VCaP (cell line): ENCODE results near the gene WASHC3.
A peak's percentile ranks its signal among the peaks of the same experiment; 100 is the strongest.
"Not testable (repeated sequence)": the region's sequence is repeated elsewhere in the genome, so short reads cannot be mapped to it uniquely, and the experiment has no call there.

Experiments
- H3K27ac ChIP-seq: fragments of 450-650 bp; 2 replicates; pipeline ENCODE4 v1.5.1; 2017
- TF ChIP-seq, protein P1 (sequence below): fragments of 450-650 bp; conservative IDR thresholded peaks from 2 replicates; pipeline ENCODE4 v1.5.1; 2017; ENCODE audit warnings: mild to moderate bottlenecking, moderate library complexity

The WASHC3 gene, protein sequence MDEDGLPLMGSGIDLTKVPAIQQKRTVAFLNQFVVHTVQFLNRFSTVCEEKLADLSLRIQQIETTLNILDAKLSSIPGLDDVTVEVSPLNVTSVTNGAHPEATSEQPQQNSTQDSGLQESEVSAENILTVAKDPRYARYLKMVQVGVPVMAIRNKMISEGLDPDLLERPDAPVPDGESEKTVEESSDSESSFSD

DNA sequence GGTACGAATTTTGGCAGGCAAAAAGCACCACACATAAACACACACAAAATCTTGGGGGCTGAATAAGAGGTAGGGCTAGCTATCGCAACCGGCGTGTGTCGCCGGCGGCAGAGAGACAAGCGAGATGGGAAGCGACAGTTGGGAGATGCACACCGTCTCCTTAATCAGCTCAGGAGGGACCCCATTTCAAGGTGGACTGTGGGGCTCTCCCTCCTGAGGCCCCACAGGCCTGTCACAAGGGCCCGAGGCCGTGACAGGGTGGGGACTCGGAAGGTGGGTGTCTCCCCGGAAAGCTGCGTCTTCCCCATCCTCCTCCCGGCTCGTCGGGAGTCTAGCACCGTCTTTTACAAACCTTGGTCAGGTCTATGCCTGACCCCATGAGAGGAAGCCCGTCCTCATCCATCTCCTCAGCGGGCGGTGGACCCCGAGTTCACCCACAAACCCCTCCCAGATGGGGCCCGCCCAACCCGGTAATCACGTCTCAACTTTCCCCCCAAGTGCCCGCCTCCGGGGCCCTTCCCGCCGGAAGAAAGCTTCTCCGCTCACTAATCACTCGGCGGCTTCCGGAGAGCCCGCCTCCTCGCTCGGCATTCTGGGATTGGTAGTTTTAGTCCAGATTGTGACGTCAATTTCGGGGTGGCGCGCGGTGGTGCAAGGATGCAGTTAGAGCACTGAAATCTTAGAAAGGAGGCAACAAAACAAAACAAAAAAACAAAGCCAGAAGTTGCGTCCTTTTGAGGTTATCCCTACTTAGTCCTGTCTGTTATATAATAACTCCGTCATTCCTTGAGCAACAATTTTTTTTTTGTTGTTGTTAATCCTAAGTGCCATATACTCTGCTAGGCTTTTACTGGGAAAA lies at the start of gene WASHC3:
TSS of gene WASHC3 (minus strand) at position 432 of the 859 bp plus-strand sequence. CDS start at position 403, 29 bp downstream.
- peak within 1 kb of the TSS; percentile 83 for H3K27ac ChIP-seq
- TF ChIP-seq, protein P1, sequence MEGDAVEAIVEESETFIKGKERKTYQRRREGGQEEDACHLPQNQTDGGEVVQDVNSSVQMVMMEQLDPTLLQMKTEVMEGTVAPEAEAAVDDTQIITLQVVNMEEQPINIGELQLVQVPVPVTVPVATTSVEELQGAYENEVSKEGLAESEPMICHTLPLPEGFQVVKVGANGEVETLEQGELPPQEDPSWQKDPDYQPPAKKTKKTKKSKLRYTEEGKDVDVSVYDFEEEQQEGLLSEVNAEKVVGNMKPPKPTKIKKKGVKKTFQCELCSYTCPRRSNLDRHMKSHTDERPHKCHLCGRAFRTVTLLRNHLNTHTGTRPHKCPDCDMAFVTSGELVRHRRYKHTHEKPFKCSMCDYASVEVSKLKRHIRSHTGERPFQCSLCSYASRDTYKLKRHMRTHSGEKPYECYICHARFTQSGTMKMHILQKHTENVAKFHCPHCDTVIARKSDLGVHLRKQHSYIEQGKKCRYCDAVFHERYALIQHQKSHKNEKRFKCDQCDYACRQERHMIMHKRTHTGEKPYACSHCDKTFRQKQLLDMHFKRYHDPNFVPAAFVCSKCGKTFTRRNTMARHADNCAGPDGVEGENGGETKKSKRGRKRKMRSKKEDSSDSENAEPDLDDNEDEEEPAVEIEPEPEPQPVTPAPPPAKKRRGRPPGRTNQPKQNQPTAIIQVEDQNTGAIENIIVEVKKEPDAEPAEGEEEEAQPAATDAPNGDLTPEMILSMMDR: no peak

DNA sequence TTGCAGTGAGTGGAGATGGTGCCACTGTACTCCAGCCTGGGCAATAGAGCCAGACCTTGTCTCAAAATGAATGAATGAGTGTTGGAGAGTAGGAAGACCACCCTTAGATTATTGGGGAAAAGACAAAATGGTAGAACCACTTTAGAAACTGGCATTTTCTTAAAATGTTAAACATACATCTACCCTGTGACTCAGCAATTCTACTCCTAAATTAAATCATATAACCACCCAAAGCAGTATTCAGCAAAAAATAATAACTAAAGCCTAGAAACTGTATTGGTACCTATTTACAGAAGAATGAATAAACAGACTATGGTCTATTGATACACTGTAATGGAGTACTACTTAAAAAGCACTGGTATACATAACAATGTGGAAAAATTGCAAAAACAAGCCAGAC lies 49.0 kb upstream of the WASHC3 start:
- no peak overlapping the region for H3K27ac ChIP-seq
- TF ChIP-seq, protein P1: no peak

DNA sequence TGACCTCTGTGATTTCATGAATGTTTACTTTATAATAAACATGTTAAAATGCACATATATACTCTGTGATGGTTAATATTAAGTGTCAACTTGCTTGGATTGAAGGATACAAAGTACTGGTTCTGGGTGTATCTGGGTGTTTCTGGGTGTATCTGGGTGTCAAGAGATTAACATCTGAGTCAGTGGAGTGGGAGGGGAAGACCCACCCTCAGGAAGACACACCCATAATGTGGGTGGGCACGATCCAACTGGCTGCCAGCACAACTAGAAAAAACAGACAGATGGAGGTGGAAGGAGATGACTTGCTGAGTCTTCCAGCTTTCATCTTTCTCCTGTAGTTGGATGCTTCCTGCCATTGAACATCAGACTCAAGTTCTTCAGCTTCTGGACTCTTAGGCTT lies 46.2 kb upstream of the WASHC3 start:
- H3K27ac ChIP-seq: no peak overlapping the region
- TF ChIP-seq, protein P1: no peak

DNA sequence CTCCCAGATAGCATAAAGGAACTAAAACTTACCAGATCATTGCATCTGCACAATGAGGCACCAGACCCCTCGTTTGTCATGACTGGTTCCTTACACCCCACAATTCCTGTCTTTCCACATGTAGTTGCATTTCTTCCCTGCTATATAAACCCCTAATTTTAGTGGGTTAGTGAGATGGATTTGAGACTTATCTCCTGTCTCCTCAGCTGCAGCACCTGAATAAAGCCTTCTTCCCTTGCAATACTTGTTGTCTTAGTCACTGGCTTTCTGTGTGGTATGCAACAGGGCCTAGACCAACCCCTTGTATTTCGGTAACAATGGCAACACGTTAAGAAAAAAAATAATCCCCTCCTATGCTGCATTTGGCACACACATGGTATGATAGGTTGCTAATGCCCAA lies 45.1 kb upstream of the WASHC3 start:
- TF ChIP-seq, protein P1: no peak
- no peak overlapping the region for H3K27ac ChIP-seq

DNA sequence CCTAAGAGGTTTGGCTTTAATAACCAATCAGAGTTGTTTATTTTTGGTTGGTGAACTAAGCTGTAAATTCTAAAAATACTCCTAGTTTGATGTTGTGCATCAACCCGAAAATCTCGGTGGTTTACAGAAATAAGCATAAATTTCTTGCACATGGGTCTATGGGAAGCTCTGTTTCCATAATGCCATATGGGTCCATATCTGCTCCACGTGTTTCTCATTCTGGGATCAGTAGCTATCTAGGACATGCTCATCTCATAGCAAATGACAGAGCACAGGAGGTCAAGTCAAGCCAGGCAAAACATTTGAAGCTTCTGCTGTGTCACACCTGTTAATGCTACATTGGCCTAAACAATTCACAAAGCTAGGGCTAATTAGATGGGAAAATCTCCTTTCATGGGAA lies 35.1 kb upstream of the WASHC3 start:
- TF ChIP-seq, protein P1: no peak
- peak overlapping the region; percentile 12; the same call in 1 of the 2 replicates for H3K27ac ChIP-seq

DNA sequence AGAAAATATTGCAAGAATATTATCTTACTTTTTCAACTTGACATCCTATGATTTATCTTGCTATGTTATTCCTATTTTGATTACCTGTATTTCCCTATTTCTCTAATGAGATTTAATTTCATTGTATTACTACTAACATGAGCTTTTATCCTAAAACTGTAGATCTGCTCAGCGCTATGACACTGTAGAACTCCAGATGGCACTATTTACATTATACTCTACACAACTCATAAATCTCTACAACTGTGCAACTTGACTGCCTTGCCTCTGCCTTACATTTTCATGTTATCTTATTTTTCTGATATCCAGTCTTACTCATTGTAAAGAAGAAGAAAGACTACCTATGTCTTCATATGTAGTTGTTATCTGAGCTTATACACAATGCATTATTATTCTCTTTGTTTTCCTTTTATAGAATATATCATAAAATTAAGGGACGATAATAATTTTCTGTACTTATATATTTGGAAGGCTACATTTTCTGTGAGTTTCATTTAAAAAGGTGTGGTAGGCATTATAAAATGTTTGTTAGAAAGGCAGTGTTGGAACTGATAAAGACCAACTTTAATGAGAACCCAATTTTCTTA lies 34.0 kb upstream of the WASHC3 start:
- TF ChIP-seq, protein P1: peak; percentile 83
- H3K27ac ChIP-seq: no peak overlapping the region

DNA sequence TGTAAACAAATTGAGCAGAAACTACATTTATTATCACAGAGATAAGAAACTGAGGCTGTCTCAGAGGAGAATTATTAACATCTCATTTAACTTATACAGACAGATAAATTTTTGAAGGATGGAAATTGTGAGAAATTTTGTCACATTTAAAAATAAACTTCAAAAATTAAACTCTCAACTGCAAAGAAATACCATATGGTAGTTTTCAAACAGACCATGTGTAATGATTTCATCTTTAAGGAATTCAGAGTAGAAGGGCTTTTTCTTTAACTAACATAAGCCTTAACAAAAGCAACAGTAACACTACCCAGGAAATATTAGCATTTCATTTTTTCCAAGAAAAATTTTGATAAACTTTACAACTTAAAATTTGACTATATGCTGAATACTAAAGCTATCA lies 31.5 kb upstream of the WASHC3 start:
- no peak overlapping the region for H3K27ac ChIP-seq
- TF ChIP-seq, protein P1: no peak

DNA sequence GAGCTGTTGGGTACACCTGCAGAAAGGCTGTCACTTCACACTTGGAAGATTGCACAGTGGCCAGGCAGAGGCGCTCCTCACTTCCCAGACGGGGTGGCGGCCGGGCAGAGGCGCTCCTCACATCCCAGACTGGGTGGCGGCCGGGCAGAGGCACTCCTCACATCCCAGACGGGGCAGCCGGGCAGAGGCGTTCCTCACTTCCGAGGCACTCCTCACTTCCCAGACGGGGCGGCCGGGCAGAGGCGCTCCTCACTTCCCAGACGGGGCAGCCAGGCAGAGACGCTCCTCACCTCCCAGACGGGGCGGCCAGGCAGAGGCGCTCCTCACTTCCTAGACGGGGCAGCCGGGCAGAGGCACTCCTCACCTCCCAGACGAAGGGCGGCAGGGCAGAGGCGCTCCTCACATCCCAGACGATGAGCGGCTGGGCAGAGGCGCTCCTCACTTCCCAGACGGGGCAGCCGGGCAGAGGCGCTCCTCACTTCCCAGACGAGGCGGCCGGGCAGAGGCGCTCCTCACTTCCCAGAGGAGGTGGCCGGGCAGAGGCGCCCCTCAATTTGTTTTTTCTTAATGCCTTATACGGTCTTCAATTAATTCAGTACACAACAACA lies 27.5 kb upstream of the WASHC3 start:
- not testable (repeated sequence) for H3K27ac ChIP-seq
